K562 treated with DMSO at 1 percent for 12 hours (cell line): ENCODE results near the gene PDZD11. TPM values are rescaled to one million over a fixed set of nuclear protein-coding genes. Genes with fewer than 3 reads are reported as not detected.

Source experiments
- total RNA-seq: library from RNA; unstranded; fragments of 300-600 nt; gene quantifications from 2 replicates; pipeline ENCODE4 v1.2.3, GENCODE V29; 2022; ENCODE audit not compliant: insufficient read depth

The PDZD11 gene, protein sequence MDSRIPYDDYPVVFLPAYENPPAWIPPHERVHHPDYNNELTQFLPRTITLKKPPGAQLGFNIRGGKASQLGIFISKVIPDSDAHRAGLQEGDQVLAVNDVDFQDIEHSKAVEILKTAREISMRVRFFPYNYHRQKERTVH
- total RNA-seq, result 32.0 and 44.6 TPM in 2 replicates

DNA sequence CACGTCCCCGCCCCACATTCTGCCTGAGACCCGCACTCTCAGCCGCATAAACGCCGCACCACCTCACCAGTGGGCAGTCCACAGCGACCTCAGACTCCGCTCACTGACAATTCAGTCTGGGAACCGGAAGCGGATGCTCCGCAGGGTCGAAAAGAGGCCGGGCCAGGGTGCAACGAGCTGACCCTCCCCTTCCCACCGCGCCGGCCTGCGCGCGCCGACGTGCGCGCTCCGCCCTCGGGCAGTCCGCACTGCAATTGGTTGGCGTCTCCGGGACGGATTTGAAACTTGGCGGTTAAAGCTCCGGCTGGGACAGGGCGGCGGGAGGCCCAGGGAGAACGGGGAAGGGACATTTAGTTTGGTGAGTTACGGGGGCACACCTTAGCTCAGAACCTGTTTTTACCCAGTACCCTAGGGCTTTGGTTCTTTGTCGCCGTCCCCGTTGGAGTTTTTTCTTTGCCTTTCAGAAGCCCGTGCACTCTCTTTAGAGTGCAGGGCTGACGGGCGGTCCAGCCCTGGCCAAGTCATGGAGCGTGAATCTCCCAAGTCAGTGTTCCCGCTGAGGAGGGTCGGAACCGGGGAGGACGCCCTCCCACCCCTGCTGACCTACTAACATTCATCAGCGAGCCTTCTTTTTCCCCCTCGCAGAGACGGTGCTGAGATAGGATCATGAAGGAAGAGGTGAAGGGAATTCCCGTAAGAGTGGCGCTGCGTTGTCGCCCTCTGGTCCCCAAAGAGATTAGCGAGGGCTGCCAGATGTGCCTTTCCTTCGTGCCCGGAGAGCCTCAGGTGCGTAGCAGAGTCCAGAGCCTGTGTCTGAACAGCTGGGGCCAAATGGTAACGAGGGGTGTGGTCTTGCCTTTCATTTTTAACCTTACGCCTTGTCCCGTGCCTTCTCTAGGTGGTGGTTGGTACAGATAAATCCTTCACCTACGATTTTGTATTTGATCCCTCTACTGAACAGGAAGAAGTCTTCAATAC is at the start of gene PDZD11, which contains the start of gene KIF4A:
Gene PDZD11, minus strand, starts transcription at position 135 of the 978 bp plus-strand sequence. CDS start 586 bp downstream, outside the sequence.
Gene KIF4A, plus strand, starts transcription at position 312 of the 978 bp plus-strand sequence. Its CDS starts 355 bp downstream, at position 667.

DNA sequence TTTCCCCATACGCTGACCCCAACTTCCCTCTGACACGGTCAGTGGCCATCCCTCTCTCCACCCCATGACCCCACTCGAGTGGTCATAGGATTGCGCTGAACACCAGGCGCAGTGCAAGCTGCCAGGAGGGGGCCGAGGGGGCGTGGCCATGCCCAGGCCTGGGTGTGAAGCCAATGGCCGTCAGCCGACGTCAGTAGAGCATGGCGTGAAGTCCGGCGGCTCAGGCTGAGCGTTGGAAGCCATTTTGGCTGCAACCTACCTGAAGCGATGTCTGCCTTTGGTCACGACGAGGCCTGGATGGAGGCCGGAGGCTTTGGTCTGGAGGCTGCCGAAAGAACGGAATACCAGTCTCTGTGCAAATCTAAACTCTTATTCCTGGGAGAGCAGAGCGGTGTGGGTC is 7.8 kb downstream of the PDZD11 start, which contains the start of gene RAB41:
Gene RAB41, plus strand, starts transcription at position 222 of the 400 bp plus-strand sequence. Its CDS starts 46 bp downstream, at position 268.

DNA sequence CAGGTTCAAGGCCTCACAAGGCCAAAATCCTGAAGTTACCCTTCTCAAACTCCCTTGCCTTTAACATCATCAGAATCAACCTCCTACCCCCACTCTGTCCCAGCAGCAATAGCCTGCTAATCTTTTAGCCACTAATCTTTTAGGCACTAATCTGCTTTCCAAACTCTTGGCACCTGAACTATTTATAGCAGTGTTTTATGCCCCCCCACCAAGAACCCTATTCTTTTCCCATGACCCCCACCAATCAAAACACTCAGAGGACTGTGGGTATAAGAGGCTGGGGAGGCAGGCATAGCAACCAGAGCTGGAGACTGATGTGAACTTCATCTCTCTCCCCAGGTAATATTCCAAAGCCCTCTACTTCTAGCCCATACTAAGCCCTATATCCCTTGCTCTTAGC is 21.7 kb downstream of the PDZD11 start, which contains the start of gene ARR3:
Gene ARR3, plus strand, starts transcription at position 301 of the 400 bp plus-strand sequence. CDS start 1,052 bp downstream, outside the sequence.

DNA sequence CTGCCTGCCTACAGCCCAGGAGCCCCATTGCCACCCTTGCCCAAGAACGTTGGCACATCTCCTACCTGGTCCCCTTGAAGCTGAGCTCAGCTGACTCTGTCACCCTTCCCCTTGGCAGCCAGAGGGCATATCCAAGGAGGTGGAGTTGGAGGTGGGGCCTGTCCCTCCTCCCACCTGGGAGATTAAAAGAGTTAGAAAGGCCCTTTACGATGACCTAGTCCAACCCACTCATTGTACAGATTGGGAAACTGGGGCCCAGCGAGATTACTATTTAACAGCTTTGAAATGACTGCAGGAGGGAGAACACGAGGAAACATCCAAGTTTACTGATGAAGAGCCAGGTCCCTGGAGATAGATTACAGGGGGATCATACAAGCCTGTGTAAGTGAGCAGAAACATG is 29.6 kb downstream of the PDZD11 start, which contains the start of gene P2RY4:
Gene P2RY4, minus strand, starts transcription at position 101 of the 400 bp plus-strand sequence. CDS start 580 bp downstream, outside the sequence.

Other genes with a start within 250 kb of the PDZD11 start
- gene AWAT2, start 240.0 kb downstream of the PDZD11 start, total RNA-seq, result not detected in 2 replicates
- gene OTUD6A, start 227.5 kb downstream of the PDZD11 start, total RNA-seq, result 0.52 and 1.2 TPM in 2 replicates
- 82.0 and 96.0 TPM in 2 replicates for gene IGBP1, start 156.5 kb downstream of the PDZD11 start, total RNA-seq
- gene DGAT2L6, start 112.4 kb downstream of the PDZD11 start, total RNA-seq, result not detected in 2 replicates
- not detected in 2 replicates for gene AWAT1, start 55.3 kb downstream of the PDZD11 start, total RNA-seq
- gene P2RY4, start 29.7 kb downstream of the PDZD11 start, total RNA-seq, result not detected in 2 replicates
- gene ARR3, start 21.6 kb downstream of the PDZD11 start, total RNA-seq, result not detected in 2 replicates
- gene RAB41, start 7.8 kb downstream of the PDZD11 start, total RNA-seq, result not detected in 2 replicates
- gene KIF4A, start 177 bp upstream of the PDZD11 start, total RNA-seq, result 23.8 and 51.8 TPM in 2 replicates
- not detected in 2 replicates for gene GDPD2, start 133.4 kb upstream of the PDZD11 start, total RNA-seq
- 2.4 and 4.7 TPM in 2 replicates for gene DLG3, start 154.9 kb upstream of the PDZD11 start, total RNA-seq